Stimulated activated CD8-positive, alpha-beta memory T cell treated with anti-CD3 and anti-CD28 coated beads, Interleukin-4, amount 100 ng/mL, for 24 hours (primary cell): ENCODE measurements around the gene DRAM1.
"Not testable (repeated sequence)": the region's sequence is repeated elsewhere in the genome, so short reads cannot be mapped to it uniquely, and the experiment has no call there.

ENCODE experiments used
- DNase-seq: peaks from one replicate; pipeline ENCODE4 v3.0.0-alpha.2; 2020; ENCODE audit warnings: low read depth

The DRAM1 gene

DNA sequence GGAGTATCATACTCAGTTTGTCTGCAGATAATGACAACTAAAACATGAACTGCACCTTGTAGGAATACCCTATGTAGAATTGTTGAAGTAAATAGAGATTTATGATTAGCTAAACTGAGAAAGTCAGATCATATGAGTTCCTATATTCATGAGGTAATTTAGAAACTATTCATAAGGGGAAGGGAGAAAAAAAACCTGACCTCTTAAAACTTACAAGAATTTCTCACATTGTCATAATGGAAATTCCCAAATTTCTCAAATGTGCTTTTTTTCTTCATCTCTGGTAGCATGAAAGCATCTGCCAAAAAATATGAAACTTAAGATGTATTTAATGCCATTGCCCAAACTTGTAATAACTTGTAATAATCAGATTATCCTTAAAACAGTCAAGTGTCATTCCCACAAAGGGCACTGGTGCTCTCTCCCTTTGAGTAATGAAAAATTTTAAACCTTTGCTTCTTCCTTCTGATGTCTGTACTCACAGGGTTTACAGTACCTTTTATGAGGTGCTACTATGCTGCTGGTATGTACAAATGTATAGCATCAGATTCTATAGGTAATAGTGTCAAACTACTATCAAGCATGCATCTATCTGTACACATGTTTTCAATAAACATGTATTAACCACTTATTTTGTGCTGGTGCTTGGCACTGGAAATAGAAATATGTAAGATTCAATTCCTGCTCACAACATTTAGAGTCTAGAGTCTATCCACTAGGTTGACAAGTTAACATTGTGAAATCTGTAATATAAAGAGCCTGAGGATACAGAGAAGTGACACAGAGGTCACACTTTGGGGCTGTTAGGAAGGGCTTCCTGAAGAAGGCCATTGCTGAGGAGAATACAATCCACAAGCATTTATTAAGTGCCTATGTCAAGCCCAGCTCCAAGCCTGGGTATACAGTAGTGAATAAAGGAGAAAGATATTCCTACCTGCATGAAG, 17.4 kb upstream of the DRAM1 start:
- DNase-seq: no peak

DNA sequence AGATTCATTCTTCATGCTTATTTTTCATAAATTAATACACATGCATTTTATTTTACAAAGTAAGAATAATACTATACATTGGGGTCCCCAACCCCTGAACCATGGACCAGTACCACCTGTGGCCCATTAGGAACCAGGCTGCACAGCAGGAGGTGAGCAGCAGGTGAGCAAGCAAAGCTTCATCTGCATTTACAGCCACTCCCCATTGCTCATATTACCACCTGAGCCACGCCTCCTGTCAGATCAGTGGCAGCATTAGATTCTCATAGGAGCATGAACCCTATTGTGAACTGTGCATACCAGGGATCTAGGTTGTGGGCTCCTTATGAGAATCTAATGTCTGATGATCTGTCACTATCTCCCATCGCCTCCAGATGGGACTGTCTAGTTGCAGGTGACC, 15.7 kb upstream of the DRAM1 start:
- not testable (repeated sequence) for DNase-seq

DNA sequence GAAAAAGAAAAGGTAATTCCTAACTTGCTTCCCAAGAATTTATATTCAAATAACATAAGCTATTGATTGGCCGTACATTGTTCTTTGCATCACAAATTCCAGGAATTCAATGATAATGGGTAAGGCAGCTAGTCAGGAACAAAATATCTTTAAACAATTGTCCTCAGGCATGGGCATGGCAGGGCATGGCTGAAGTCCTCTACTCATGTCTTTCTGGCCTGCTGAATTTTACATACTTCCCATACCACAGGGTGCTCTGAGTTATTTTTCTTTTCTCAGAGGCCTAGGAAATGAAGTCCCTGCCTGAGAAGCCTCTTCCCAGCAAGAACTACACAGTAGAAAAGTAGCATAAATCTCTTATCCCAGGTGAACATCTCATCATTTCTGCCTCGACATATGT, 15.1 kb upstream of the DRAM1 start:
- no peak for DNase-seq

DNA sequence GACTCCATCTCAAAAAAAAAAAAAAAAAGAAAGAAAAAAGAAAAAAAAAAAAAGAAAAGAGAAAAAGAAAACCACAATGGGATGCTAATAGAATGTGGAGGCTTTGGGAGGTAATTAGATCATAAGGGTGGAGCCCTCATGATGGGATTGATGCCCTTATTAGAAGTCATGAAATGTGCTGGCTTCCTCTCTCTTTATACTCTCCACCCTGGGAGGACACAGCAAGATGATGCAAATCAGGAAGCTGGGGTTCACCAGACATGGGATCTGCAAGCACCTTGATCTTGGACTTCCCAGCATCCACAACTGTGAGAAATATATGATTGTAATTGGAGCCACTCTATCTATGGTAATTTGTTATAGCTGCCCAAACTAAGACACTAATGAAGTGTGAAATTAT, 13.4 kb upstream of the DRAM1 start:
- DNase-seq: no peak

DNA sequence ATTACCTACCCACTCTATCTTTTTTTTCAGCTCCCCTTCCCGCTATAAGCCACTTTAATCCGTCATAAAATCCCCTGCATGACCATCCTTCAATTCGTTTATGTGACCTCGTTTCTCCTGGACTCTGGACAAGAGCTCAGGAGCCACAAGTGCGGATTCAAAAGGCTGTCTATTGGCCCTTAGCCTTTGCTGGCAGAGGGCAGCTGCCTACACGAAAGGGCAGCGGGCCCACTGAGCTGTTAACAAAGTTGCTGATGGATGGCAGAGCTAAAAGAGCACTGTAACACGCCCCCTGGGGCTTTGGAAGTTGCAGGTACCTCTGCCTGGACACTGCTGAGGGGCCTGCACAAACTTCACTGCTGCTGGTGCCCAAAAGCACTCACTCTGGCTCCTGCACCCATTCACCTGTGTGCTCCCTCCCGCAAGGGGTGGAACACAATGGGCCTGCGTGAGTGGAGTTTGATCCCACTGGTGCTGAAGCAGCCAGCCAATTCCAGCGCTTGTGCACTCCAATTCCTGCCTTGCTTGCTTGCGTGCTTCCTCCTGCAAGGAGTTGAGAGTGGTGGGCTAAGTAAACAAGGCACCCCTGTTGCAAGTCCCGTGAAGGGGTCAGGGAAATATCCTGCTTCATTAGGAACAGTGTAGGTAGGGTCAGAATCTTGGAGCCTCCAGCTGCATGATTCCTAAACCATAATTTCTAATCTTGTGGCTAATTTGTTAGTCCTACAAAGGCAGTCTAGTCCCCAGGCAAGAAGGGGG, 10.6 kb upstream of the DRAM1 start:
- DNase-seq: no peak

DNA sequence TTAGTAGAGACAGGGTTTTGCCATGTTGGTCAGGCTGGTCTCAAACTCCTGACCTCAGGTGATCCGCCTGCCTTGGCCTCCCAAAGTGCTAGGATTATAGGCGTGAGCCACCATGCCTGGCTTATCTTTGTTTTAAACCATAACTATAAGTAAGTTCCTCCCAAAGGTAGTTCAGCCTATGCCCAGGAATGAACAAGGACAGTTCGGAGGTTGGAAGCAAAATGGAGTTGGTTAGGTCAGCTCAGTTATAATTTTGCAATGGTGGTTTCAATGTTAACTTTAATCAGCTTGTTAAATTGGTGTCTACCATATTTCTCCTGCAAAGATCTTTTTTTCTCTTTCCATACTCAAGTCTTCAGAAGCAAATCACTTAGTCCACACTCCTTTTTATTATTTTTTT, 9.8 kb upstream of the DRAM1 start:
- not testable (repeated sequence) for DNase-seq

DNA sequence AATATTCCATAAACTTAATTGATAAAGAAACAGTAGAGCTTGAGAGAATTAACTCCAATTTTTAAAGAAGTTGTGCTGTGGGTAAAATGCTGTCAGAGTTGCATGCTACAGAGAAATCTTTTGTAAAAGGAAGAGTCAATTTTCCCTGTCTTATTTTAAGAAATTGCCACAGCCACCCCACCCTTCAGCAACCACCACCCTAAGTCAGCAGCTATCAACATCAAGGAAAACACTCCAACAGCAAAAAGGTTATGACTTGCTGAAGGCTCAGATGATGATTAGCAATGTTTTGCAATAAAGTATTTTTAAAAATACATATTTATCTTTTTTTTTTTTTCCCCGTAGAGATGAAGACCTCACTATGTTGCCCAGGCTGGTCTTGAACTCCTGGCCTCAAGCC, 6.5 kb upstream of the DRAM1 start:
- no peak for DNase-seq

DNA sequence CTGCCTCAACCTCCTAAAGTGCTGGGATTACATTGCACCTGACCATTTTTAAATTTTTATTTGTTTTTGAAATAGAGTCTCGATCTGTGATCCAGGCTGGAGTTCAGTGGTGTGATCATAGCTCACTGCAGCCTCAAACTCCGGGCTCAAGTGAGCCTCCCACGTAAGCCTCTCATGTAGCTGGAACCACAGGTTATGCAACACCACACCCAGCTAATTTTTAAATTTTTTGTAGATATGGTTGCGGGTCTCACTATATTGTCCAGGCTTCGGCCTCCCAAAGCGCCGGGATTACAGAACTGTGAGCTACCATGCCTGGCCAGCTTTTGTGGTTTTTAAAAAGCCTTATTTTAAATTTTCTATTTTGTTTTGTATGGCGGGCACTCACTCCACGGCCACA, 2.2 kb upstream of the DRAM1 start:
- no peak for DNase-seq

DNA sequence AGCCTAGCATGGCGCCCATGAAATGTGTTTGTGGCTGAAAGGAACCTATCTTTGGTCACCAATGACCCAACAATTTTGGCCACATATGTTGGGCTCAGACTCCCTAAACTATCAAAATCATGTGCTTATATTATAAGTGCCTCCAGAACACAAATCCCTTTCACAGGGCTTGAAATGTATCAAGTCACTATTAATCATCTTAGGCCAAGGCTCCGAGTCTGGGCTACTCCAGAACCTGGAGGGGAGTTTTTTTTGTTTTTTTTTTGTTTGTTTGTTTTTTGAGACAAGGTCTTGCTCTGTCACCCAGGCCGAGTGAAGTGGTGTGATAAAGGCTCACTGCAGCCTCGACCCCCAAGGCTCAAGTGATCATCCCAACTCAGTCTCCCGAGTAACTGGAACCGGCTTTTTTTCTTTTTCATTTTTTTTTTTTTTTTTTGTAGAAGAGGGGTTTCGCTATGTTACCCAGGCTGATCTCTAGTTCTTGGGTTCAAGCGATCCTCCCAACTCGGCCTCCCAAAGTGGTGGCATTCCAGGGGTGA, 989 bp upstream of the DRAM1 start:
- DNase-seq: no peak

DNA sequence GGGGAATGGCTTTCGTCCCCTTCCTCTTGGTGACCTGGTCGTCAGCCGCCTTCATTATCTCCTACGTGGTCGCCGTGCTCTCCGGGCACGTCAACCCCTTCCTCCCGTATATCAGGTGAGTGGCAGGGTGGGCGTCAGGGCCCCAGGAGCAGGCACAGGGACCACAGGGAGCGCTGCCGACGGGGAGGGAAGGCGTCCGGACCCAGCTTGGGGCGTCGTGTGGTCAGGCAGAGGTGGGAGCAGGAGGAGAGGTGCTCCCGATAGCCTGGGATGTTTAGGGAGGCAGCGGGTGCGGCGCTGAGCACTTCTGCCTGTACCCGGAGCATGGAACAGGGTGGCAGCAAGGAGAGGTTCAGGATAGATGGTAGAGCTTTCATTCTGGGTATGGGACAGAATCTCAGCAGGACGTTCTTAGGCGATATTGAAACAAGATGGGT, 444 bp downstream of the DRAM1 start:
- DNase-seq: no peak

DNA sequence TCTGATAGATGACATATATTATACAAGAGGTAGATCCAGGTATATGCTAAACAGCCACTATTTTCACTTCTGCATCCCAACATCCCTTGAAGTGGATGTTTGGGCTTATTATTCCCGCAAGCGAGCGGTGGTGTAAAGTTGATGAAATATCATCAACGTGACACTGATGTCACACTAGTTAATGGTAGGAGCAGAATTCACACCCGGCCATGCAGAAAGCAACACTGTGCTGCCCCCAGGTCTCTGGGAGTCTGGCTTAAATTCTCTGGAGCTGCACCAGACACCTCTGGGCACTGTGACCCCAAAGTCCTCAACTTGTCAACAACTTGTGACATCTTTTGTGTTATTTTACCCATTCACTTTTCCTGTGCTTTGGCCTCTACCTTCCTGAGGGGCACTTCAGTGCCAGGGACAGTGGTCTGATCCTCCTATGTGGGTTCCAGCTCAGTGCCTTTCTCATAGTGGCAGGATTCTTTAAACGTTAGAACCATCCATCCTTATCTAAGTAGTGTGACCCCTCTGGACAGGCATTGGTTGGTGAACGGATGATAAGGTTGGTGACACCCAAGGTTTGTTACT, 952 bp downstream of the DRAM1 start:
- no peak for DNase-seq

DNA sequence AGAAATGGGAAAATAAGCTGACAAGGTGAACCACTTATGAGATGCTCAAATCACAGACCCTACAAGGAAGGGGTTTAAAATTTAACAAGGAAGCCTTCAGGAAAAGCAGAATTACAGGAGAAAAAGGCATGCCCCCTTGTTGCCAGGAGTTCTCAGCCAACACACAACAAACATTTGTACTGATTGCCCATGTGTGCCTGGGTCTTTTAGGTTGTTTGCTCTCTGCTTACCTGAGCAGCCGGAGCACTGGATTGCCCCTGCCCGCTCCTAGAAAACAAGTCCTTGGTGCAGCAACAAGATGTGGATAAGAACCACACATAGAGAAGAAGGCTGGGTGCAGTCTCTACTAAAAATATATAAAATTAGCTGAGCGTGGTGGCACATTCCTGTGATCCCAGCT, 3.4 kb downstream of the DRAM1 start:
- no peak for DNase-seq

DNA sequence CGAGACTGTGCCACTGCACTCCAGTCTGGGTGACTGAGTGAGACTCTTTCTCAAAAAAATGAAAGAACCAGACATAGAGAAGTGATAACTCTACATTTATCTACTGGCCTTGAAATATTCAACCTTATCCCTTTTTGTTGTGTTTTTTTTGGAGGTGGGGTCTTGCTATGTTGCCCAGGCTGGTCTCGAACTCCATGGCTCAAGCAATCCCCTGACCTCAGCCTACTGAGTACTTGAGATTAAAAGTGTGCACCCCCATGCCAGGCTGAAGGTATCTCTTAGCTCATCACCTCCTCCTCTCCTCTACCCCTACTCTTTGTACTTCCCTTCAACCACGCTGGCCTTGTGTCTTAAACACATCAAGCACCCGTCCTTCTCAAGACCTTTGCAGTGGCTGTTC, 3.8 kb downstream of the DRAM1 start:
- no peak for DNase-seq

DNA sequence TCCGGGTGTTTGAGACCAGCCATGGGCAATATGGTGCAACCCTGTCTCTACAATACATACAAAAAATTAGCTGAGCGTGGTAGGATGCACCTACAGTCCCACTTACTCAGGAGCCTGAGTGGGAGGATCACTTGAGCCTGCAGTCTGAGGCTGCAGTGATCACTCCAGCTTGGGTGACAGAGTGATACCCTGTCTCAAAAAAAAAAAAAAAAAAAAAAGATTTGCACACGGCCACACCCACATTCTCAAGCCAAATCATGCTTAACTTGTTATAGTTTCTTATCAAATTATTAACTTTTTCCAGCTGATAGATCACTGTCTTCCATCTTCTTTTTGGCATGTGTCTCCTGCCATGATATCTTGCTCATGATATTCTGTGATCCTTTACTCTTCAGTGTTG, 6.8 kb downstream of the DRAM1 start:
- no peak for DNase-seq

DNA sequence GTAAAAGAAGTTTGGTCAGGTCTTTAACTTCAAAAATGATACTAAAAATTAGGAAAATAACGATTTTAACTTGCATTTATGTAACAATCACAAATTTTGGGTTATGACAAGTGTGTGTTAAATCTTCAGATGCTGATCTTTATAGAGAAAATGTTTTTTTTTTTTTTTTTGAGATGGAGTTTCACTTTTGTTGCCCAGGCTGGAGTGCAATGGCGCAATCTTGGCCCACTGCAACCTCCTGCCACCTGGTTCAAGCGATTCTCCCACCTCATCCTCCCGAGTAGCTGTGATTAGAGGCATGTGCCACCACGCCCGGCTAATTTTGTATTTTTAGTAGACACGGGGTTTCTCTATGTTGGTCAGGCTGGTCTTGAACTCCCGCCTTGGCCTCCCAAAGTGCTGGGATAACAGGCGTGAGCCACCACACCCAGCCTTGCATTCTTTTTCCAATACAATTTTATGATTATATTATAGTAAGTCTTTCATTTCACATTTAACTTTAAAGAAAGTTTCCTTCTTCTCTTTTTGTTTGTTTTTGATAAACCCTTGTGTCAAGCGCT, 7.5 kb downstream of the DRAM1 start:
- not testable (repeated sequence) for DNase-seq

DNA sequence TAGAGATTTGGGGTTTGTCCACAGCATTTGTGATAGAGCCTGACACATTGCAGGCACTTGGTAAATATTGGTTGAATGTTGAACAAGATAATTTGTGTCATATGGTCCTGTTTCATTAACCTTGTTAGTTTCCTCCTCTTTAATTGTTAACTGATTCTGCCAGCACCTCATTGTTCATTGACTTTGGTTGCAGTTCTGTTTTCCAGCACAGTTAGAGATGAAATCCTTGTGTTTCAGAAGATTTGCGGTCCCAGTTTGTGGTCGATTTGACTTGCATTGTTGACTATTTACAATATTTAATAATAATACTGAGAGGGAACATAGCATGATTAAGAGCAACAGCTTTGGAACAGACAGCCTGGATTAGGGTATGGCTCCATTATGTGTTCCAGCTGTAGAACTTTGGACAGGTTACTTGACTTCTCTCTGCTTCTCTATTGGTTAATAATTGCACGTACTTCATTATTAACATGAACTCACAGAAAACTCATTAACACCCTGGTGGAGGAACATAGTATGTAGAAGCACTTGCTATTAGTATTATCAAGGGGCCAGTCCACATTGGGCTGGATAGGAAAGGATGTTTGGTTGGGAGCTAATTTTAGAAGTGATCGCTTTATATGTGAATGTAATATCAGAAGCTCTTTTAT, 8.7 kb downstream of the DRAM1 start:
- DNase-seq: no peak

DNA sequence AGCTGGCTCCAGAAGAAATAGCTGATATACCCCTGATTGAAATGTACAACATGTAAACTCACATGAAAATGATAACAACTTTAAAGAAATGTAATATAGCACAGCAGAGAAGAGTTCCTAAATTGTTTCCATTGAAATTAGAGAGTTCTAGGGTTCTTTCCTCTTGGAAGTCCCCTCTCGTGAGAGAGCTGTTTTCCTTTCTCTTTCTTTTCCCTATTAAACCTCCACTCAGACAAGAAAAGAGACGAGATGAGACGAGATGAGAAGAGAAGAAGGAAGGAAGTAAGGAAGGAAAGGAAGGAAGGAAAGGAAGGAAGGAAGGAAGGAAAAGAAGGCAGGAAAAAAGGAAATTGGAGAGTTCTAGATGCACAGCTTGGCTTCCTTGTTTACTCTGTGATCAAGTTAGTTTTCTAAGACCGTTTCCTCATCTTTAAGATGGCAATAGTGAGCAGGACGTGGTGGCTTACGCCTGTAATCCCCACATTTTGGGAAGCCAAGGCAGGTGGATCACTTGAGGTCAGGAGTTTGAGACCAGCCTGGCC, 11.9 kb downstream of the DRAM1 start:
- no peak for DNase-seq

DNA sequence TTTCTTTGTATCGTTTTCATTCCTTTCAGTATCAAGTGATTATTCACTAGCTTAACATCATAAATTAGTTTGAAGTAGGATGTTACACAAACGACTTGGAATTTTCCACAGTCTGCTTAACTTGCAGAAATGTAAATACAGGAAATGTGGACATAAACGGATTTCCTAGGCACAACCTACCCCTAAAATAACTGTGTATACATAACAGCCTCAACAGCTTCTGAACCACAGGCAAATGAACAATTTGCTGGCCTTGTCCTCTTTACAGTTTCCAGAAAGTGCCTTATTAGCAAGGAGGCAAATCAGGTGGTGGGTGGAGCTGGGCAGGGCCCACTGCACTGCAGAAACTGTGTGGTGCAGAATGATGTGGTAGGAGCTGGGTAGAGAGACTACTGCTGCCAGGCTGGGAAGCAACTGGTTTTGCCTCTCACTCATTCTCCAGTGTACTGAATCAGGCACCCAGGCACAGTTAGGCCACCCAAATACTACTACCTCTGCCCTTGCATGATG, 14.1 kb downstream of the DRAM1 start:
- no peak for DNase-seq

DNA sequence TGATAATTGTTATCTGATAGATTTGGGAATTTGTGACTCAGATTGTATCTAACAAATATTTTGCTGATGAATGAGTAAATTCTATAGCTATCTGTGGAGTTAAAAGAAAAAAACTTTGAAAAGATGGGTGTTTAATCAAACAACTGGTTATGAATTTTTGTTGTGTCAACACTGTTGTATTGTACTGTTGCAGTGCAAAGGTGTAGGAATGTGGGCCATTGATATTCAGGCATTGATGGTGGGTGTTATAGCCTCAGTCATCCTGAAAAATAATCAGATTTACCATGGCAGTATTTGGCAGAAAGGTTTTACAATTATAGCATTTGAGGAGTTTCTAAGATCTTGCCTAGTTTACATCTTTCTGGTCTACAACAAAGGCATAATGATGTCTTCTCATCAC, 15.4 kb downstream of the DRAM1 start:
- DNase-seq: no peak

DNA sequence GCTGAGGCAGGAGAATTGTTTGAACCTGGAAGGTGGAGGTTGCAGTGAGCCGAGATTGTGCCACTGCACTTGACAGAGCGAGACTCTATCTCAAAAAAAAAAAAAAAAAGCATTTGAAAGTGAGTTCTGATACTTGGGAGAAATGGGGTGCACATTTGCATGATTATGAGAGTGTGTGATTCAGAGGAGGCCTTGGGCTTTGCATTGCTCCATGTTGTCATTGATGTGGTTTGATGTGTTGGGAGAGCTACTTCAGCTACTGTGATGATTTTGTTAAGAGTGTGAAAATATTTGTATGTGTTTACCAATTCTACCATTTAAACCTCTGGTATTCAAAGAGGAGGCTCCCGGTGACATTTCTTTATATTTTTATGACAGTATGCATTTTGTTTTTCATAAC, 24.4 kb downstream of the DRAM1 start:
- no peak for DNase-seq

DNA sequence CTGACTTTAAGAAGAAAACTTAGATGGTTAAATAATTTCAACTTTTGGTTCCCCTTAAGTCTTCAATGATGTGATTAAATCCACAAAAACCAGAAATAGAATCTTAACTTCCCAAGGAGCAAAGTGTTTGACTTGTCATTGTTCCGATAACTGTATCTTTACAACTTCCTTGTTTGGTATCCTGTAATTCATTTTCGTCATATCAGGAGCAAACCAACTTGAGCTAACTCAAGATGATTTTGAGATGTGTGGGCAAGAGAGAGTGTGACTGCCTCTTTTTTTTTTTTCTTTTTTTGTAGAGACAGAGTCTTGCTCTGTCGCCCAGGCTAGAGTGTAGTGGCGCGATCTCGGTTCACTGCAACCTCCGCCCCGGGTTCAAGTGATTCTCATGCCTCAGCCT, 25.3 kb downstream of the DRAM1 start:
- DNase-seq: no peak
